Natural killer cell (primary cell): ENCODE measurements around the gene CHEK2. TPM values are rescaled to one million over a fixed set of nuclear protein-coding genes. Genes with fewer than 3 reads are reported as not detected.
"Not testable (repeated sequence)": the region's sequence is repeated elsewhere in the genome, so short reads cannot be mapped to it uniquely, and the experiment has no call there.

Source experiments
- ATAC-seq, 3 donors: fragments of 150-1000 bp in 2 of 3; fragments of 200-7000 bp in 1 of 3; cut with Tn5 transposase; 1 replicate in 1 of 3; 2 replicates in 2 of 3; pipeline ENCODE4 v1.10.0; 2021; ENCODE audit warnings: mild to moderate bottlenecking in 2 of 3, moderate library complexity in 2 of 3
- DNase-seq, 2 donors: peaks; one replicate each; pipeline versions ENCODE4 v3.0.0 to v3.0.0-alpha.2; 2013 to 2021; ENCODE audit warnings: mixed read lengths in 1 of 2
- H3K27ac ChIP-seq: one replicate; pipeline ENCODE4 v1.5.1; 2013; ENCODE audit warnings: mild to moderate bottlenecking, low read length
- H3K27me3 ChIP-seq: one replicate; pipeline ENCODE4 v1.6.1; 2013; ENCODE audit warnings: low read length; ENCODE audit not compliant: control insufficient read depth, insufficient read depth
- H3K36me3 ChIP-seq: one replicate; pipeline ENCODE4 v1.6.1; 2013; ENCODE audit warnings: low read length; ENCODE audit not compliant: control insufficient read depth, insufficient read depth
- H3K4me1 ChIP-seq: one replicate; pipeline ENCODE4 v1.6.1; 2013; ENCODE audit warnings: low read length; ENCODE audit not compliant: control insufficient read depth, insufficient read depth
- H3K4me3 ChIP-seq: one replicate; pipeline ENCODE4 v1.5.1; 2013; ENCODE audit warnings: low read length
- H3K9me3 ChIP-seq: one replicate; pipeline ENCODE4 v1.6.1; 2013; ENCODE audit warnings: low read length; ENCODE audit not compliant: control insufficient read depth, insufficient read depth
- H3K27ac Mint-ChIP-seq, 2 donors: one replicate each; pipeline ENCODE4 v1.8.0; 2022; ENCODE audit warnings: mild to moderate bottlenecking in 2 of 2, mixed read lengths in 2 of 2, moderate library complexity in 1 of 2
- H3K27me3 Mint-ChIP-seq, 2 donors: one replicate each; pipeline ENCODE4 v1.8.0; 2022; ENCODE audit warnings: low read depth in 2 of 2, mixed read lengths in 2 of 2
- H3K36me3 Mint-ChIP-seq: one replicate; pipeline ENCODE4 v1.8.0; 2022; ENCODE audit warnings: mixed read lengths
- H3K4me1 Mint-ChIP-seq, 2 donors: one replicate each; pipeline ENCODE4 v1.8.0; 2022; ENCODE audit warnings: mixed read lengths in 2 of 2
- H3K4me3 Mint-ChIP-seq: one replicate; pipeline ENCODE4 v1.8.0; 2022; ENCODE audit warnings: mild to moderate bottlenecking, moderate library complexity, mixed read lengths
- H3K9me3 Mint-ChIP-seq, 2 donors: one replicate each; pipeline ENCODE4 v1.8.0; 2022; ENCODE audit warnings: mixed read lengths in 2 of 2
- CTCF ChIP-seq: fragments of 200-600 bp; IDR thresholded peaks from one replicate; pipeline ENCODE4 v1.8.0; 2022; ENCODE audit warnings: antibody characterized with exemption
- WGBS: methylation state at CpG from one replicate; pipeline ENCODE4 v1.1.7; 2013; ENCODE audit warnings: missing lambda C conversion rate; ENCODE audit not compliant: insufficient coverage; 5-methylcytosine and 5-hydroxymethylcytosine counted together
- intact Hi-C: fragments of 100-400 bp; cut with micrococcal nuclease; formaldehyde crosslinking; loops from one replicate; pipeline ENCODE4 v1.14.2; 2022
- total RNA-seq, 4 donors: library from RNA; stranded (reverse); fragments of 120-200 nt in 1 of 4; gene quantifications; one replicate each; pipeline versions ENCODE4 v1.2.3 to v1.2.4, GENCODE V29; 2013 to 2022

CHEK2 gene
- total RNA-seq, 3 donors from 2014 or later (not counting 1 experiment from before 2014, with no cell fraction given): 10.4 to 11.8 (median 11.4) TPM

- Histone ChIP-seq H3K4me1 (no peaks in the 10 kb centered on the region), H3K27me3 (no peaks in the 10 kb centered on the region), H3K9me3 (peaks cover 4% of the 10 kb centered on the region), H3K27ac (no peak overlapping the region), H3K4me3 (no peak overlapping the region), H3K36me3 (no peaks in the 10 kb centered on the region)
- no peak overlapping the region for H3K4me3 Mint-ChIP-seq
- ATAC-seq (no peak), DNase-seq (no peak)
- H3K27me3 Mint-ChIP-seq: no peaks in the 10 kb centered on the region
- H3K36me3 Mint-ChIP-seq: no peaks in the 10 kb centered on the region
- H3K9me3 Mint-ChIP-seq: peaks cover 0 to 2% of the 10 kb centered on the region in 2 donors
- intact Hi-C loops: no loop called here
- no peak overlapping the region for H3K27ac Mint-ChIP-seq
- no peaks in the 10 kb centered on the region for H3K4me1 Mint-ChIP-seq
- TF ChIP-seq CTCF: no peak
- whole genome bisulfite sequencing: 100% methylated on average over 3 of the region's 3 CpGs
These were observed 25.0 kb upstream of the CHEK2 start for GRCh38 chr22:28766628-28767027.

GRCh38 chr22:28762000-28762399 is 20.4 kb upstream of the CHEK2 start:
- intact Hi-C loops, H3K9me3 Mint-ChIP-seq, H3K36me3 Mint-ChIP-seq, H3K36me3 ChIP-seq, H3K9me3 ChIP-seq, H3K27me3 ChIP-seq, H3K4me1 Mint-ChIP-seq, H3K27ac Mint-ChIP-seq, H3K4me3 Mint-ChIP-seq, H3K4me3 ChIP-seq, DNase-seq, H3K27ac ChIP-seq, H3K27me3 Mint-ChIP-seq, ATAC-seq: not testable (repeated sequence)
- WGBS: 92% methylated on average over 4 of the region's 4 CpGs
- H3K4me1 ChIP-seq: peaks cover 10% of the 10 kb centered on the region

- H3K4me3 Mint-ChIP-seq: no peak overlapping the region
- H3K4me1 Mint-ChIP-seq: no peaks in the 10 kb centered on the region
- Histone ChIP-seq H3K9me3 (no peaks in the 10 kb centered on the region), H3K4me1 (peaks cover 10% of the 10 kb centered on the region), H3K27ac (no peak overlapping the region), H3K27me3 (no peaks in the 10 kb centered on the region), H3K36me3 (no peaks in the 10 kb centered on the region), H3K4me3 (no peak overlapping the region)
- no peaks in the 10 kb centered on the region for H3K27me3 Mint-ChIP-seq
- intact Hi-C loops: no loop called here
- 97% methylated on average over 10 of the region's 10 CpGs for WGBS
- ATAC-seq: no peak
- no peaks in the 10 kb centered on the region for H3K9me3 Mint-ChIP-seq
- H3K27ac Mint-ChIP-seq: no peak overlapping the region
- H3K36me3 Mint-ChIP-seq: no peaks in the 10 kb centered on the region
- no peak for DNase-seq
- no peak for TF ChIP-seq CTCF
These were observed 19.8 kb upstream of the CHEK2 start for GRCh38 chr22:28761449-28761755.

GRCh38 chr22:28759861-28760560 is 18.4 kb upstream of the CHEK2 start:
- intact Hi-C loops: no loop called here
- WGBS: 73% methylated on average over 3 of the region's 3 CpGs
- H3K4me3 ChIP-seq: no peak overlapping the region
- H3K27me3 Mint-ChIP-seq: no peaks in the 10 kb centered on the region
- H3K27ac ChIP-seq: no peak overlapping the region
- no peak overlapping the region for H3K4me3 Mint-ChIP-seq
- no peak for ATAC-seq
- H3K36me3 Mint-ChIP-seq: no peaks in the 10 kb centered on the region
- DNase-seq: no peak
- peaks cover 10% of the 10 kb centered on the region for H3K4me1 ChIP-seq
- no peak overlapping the region for H3K27ac Mint-ChIP-seq
- H3K9me3 Mint-ChIP-seq: no peaks in the 10 kb centered on the region
- H3K9me3 ChIP-seq: no peaks in the 10 kb centered on the region
- no peaks in the 10 kb centered on the region for H3K27me3 ChIP-seq
- TF ChIP-seq CTCF: no peak
- H3K36me3 ChIP-seq: no peaks in the 10 kb centered on the region
- H3K4me1 Mint-ChIP-seq: no peaks in the 10 kb centered on the region

- ATAC-seq, H3K4me3 ChIP-seq, H3K27ac ChIP-seq, DNase-seq, H3K9me3 ChIP-seq, intact Hi-C loops, H3K9me3 Mint-ChIP-seq, H3K36me3 Mint-ChIP-seq, H3K4me1 ChIP-seq, H3K4me3 Mint-ChIP-seq, H3K27me3 Mint-ChIP-seq, H3K27me3 ChIP-seq, H3K36me3 ChIP-seq: not testable (repeated sequence)
- Mint-ChIP-seq H3K27ac (peak overlapping the region in 1 of 2 donors; percentile 6), H3K4me1 (peaks cover 3 to 11% of the 10 kb centered on the region in 2 donors)
- 98% methylated on average over 3 of the region's 3 CpGs for WGBS
These were observed 12.9 kb upstream of the CHEK2 start for GRCh38 chr22:28754512-28754911.
